KOPT-K1 (cell line): ENCODE data around the gene THOC6.

ENCODE experiments used
- H3K27ac ChIP-seq: fragments of 200-600 bp; sonication (generic); 2 replicates; pipeline ENCODE4 v1.5.1; 2016; ENCODE audit warnings: antibody characterized with exemption, mild to moderate bottlenecking, low read depth, low read length; ENCODE audit not compliant: poor library complexity, severe bottlenecking
- H3K36me3 ChIP-seq: fragments of 200-600 bp; sonication (generic); 2 replicates; pipeline ENCODE4 v1.5.1; 2017; ENCODE audit warnings: antibody characterized with exemption, mild to moderate bottlenecking, low read length, moderate library complexity; ENCODE audit not compliant: insufficient read depth
- H3K9me3 ChIP-seq: fragments of 200-600 bp; sonication (generic); 2 replicates; pipeline ENCODE4 v1.5.1; 2017; ENCODE audit warnings: antibody characterized with exemption, low read length, mild to moderate bottlenecking; ENCODE audit not compliant: insufficient read depth, poor library complexity, severe bottlenecking

Gene THOC6

DNA sequence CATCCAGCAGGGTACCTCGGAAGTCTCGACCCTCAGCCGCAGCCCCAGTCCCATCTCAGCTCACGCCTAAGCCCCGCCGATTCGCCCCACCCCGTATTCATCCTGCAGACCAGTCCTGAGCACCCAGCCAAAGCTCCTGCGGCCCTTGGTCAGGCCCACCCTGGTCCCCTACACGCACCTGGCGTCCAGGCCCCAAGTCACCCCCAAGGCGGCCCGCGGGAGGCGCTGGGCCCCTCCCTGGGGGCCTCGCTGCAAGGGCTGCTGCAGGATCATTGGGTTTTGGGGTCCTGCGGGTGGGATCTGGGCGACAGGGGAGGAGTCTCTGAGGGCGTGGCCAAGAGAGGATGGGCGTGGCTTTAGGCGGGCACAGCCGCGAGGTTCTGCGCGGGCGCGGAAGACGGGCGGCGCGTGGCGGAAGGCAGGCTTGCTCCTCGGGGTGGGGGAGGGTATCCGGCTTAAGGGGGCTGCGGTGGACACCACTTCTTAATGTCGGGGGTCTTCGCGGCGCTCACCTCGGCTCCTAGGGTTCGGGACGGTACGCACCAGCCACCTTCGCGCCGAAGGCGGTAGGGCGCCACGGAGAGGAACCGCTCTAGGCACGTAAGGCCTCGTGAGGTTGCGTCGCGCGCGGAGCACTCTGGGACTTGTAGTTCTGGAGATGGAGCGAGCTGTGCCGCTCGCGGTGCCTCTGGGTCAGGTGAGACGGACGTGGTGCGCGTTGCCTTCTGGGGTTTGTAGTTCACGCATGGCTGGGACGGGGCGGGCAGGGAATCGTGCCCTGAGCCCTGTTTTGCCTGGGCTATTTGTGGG lies at the start of gene THOC6, which contains the start of gene HCFC1R1:
THOC6 (plus strand) TSS at position 367 of the 810 bp plus-strand sequence; CDS start at position 659, 292 bp downstream.
HCFC1R1 (minus strand) TSS at position 274 of the 810 bp plus-strand sequence; CDS start at position 273, 1 bp downstream.
- peaks cover 24% of the 10 kb centered on the region for H3K36me3 ChIP-seq
- H3K9me3 ChIP-seq = no peaks in the 10 kb centered on the region
- H3K27ac ChIP-seq = peak within 1 kb of the TSS; percentile 90

DNA sequence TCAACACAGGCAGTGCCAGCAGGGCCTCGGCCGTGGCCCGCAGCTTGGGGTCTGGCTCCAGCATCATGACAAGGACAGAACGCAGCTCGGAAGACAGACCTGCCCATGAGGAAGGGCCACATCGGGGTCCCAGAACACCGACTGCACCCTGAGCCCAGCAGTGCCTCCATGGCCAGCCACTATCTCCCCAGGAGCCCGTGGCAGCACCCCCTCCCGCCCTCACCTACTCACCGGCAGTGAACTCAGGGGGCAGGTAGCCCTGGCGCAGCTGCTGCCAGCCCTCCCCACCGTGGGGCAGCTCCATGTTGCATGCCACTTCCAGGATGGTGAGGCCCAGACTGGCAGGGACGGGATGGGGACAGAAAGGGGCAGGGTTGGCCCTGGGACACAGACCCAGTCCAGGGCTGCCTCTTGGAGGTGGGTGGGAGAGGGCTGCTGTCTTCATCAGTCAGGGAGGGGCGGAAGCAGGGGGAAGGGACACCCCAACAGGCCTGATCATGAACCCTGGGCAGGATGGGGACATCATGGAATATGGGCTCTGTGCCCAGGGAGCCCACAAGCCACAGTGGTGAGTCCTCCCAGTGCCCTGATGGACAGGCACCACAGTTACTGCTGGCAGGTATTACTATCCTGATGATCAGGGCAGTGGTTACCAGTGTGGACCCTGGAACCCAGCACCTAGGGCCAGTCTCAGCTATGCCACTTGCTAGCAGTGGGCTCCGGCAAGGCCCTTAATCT lies 49.3 kb upstream of the THOC6 start:
- Histone ChIP-seq H3K9me3 (no peaks in the 10 kb centered on the region), H3K36me3 (peaks cover 80% of the 10 kb centered on the region), H3K27ac (no peak overlapping the region)

DNA sequence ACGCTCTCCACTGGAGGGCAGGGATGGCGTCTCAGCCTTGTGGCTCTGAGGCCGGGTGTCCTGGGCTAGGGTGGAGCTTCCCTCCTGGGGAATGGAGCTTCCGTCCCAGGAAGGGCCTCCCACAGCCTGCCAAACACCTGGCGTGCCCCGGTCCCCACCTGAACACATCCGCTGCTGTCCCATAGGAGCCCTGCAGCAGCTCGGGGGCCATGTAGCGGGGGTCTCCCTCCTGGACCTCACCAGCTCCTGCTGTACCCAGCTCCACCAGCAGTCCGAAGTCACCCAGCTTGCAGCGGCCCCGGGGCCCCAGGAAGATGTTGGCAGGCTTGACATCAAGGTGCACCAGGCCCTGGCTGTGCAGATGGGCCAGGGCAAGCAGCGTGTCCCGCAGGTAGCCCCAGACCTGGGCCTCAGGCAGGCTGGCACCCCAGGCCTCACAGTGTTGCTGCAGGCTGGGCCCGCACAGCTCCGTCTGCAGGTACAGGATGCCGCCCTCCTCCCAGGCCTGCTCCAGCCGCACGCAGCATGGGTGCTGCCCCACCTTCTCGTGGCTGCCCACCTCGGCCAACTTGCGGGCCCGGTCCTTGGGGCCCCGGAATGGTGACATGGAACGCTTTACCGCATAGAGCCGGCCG lies 48.6 kb upstream of the THOC6 start:
- peaks cover 80% of the 10 kb centered on the region for H3K36me3 ChIP-seq
- H3K27ac ChIP-seq = no peak overlapping the region
- H3K9me3 ChIP-seq = no peaks in the 10 kb centered on the region

- Histone ChIP-seq H3K9me3 (no peaks in the 10 kb centered on the region), H3K36me3 (peaks cover 73% of the 10 kb centered on the region), H3K27ac (no peak overlapping the region)
Observed at GRCh38 chr16:2976201-2976600, 47.6 kb upstream of the THOC6 start.

DNA sequence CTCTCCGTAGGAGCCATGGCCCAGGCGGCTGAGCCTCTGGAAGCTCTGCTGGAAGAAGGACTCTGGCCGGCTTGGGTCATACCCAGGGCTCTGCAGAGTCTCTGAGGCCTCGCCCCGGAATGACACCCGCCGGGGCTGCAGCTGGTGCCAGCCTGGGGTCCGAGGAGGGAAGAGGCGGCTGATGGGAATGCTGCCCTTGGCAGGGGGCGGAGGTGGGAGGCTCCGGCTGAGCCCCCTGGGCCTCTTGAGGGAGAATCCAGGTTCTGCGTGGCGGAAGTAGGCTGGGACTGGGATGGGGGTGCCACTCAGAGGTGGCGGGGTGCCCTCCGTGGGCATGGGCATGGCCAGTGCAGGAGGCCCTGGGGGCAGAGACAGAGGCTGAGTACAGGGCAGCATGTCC lies 47.2 kb upstream of the THOC6 start:
- H3K27ac ChIP-seq = no peak overlapping the region
- H3K36me3 ChIP-seq = peaks cover 68% of the 10 kb centered on the region
- no peaks in the 10 kb centered on the region for H3K9me3 ChIP-seq

DNA sequence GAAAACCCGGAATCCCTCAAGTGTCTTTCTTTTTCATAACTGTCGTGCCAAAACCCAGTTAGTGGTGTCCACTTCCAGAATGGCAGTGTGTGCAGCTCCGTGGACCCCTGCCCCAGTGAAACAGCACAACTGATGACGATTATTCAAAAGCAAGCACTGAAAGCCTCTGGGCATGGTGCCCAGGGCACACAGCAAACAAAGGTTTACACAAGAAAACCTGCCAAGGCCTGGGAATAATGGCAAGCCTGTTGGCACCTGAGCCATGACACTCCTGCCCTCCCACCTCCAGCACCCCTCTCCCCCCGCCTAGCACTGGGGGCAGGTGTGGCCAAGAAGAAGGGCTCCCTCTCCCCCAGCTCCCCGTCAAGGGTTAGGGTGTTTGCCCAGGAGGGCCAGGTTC lies 46.4 kb upstream of the THOC6 start:
- Histone ChIP-seq H3K36me3 (peaks cover 61% of the 10 kb centered on the region), H3K27ac (no peak overlapping the region), H3K9me3 (no peaks in the 10 kb centered on the region)

GRCh38 chr16:2979669-2980226 lies 44.1 kb upstream of the THOC6 start:
- peak overlapping the region; percentile 90 for H3K27ac ChIP-seq
- H3K36me3 ChIP-seq = peaks cover 37% of the 10 kb centered on the region
- no peaks in the 10 kb centered on the region for H3K9me3 ChIP-seq

DNA sequence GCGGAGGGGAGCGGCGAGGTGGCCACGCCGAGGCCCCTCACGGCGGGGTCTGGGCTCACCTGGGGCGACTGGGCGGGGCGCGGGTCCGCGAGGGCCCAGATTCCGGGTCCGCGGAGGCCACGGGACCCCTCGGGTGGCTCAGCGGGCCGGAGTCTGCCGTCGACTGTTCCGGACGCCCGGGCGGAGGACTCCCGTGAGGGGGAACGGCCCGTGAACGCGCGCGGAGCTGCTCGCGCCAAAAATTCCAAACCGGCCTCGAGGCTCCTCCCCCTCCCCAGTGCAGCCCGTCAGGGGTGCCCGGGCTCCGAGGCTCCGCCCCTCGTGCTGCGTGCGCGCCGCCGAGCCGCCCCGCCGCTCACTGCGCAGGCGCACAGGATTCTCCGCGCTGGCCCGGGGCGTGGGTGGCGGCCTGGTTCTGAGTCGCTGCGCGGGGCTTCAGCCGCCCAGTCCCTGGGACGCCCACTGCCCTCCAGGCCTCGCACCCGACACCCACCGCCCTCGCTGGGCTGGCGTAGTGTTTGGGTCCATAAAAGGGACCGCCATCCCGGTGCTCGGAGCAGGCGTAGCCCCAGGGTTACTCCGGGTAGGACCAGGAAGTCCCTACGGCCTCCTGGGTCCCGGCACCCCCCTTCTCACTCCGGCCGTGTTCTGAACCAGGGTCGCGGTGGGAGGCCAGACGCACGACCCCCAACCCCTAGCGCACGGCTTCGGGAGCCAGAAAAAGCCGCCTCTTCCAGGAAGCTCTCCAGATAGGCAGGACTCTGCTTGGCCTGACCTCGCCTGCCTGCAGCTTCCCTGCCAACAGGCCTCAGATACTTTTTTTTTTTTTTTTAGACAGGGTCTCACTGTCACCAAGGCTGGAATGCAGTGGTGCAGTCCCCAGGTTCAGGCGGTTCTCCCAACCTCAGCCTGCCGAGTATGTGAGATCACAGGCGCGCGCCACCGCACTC lies 43.3 kb upstream of the THOC6 start, which contains the start of gene PKMYT1:
PKMYT1 (minus strand) TSS at position 220 of the 950 bp plus-strand sequence. CDS start 789 bp downstream, outside the sequence.
- Histone ChIP-seq H3K36me3 (peaks cover 30% of the 10 kb centered on the region), H3K9me3 (no peaks in the 10 kb centered on the region), H3K27ac (peak within 1 kb of the TSS; percentile 90)

DNA sequence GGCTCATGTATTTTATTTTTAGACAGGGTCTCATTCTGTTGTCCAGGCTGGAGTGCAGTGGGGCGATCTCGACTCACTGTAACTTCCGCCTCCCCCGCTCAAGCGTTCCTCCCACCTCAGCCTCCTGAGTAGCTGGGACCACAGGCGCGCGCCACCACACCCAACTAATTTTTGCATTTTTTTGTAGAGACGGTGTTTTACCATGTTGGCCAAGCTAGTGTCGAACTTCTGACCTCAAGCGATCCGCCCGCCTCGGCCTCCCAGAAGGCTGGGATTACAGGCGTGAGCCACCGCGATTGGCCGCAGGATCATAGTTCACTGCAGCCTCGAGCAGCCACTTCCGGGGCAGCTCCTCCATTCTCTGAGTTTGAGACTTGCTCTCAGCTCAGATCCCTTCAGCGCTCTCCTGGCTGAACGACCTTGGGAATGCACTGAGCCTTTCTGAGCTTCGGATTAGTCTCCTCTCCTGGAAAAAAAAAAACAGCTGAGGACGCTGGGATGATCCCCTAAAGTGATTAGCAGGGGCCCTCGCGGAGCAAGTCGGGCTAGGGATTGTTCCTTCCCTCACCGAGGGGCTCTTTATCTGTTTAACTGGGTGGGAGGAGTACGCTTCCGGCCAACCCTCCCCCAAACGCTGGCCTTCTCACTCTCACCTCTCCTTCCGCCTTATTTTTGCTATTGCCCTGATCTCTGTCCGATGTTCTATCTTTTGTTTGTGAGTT lies 42.5 kb upstream of the THOC6 start:
- Histone ChIP-seq H3K9me3 (no peaks in the 10 kb centered on the region), H3K27ac (peak overlapping the region; percentile 90)

GRCh38 chr16:2981899-2982250 lies 42.0 kb upstream of the THOC6 start:
- H3K9me3 ChIP-seq = no peaks in the 10 kb centered on the region
- peaks cover 16% of the 10 kb centered on the region for H3K36me3 ChIP-seq
- H3K27ac ChIP-seq = no peak overlapping the region

More for the DNA sequence above, 42.5 kb upstream of the THOC6 start:
- H3K36me3 ChIP-seq = peaks cover 22% of the 10 kb centered on the region

GRCh38 chr16:2982402-2982801 lies 41.4 kb upstream of the THOC6 start:
- H3K9me3 ChIP-seq = no peaks in the 10 kb centered on the region
- H3K27ac ChIP-seq = no peak overlapping the region
- peaks cover 11% of the 10 kb centered on the region for H3K36me3 ChIP-seq

DNA sequence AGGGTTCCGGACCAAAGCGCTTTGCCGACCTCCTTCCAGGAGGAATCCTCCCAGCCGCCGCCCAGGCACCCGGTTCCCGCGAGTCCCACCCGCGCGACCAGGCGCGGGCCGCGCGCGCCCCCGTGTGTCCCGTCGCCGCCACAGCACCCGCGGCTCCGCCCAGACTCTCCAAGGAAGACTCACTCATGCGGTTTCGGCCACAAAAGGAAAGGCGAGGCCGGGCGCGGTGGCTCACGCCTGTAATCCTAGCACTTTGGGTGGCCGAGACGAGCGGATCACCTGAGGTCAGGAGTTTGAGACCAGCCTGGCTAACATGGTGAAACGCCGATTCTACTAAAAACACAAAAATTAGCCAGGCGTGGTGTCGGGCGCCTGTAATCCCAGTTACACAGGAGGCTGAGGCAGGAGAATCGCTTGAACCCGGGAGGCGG lies 40.1 kb upstream of the THOC6 start:
- H3K9me3 ChIP-seq = no peaks in the 10 kb centered on the region
- no peak overlapping the region for H3K27ac ChIP-seq
- H3K36me3 ChIP-seq = no peaks in the 10 kb centered on the region

DNA sequence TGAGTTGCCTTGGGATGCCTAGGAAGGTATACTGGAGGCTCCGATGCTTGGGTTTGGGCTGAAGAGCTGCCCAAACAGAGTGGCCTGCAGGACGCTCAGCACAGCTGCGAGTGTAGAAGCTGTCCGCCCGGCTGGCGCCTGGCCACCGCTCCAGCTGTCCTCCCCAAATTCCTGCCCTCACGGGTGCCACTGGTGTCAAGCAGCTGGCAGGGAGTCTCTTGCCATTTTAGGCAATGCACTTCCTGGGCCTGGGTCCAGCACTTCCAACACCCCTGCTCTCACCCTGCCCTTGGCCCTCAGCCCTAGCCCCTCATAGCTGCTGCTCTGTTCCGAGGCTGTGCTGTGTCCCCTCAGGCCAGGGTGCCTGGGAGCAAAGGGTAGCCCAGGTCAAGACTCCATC lies 38.4 kb upstream of the THOC6 start:
- H3K9me3 ChIP-seq = no peaks in the 10 kb centered on the region
- H3K27ac ChIP-seq = no peak overlapping the region
- H3K36me3 ChIP-seq = no peaks in the 10 kb centered on the region
